Stimulated activated CD4-positive, alpha-beta T cell treated with anti-CD3 and anti-CD28 coated beads, TNF-alpha, amount 100 ng/mL, for 4 hours (primary cell): ENCODE measurements around the gene MAP3K8.

Source experiments
- DNase-seq, 3 experiments: peaks; one replicate each; pipeline ENCODE4 v3.0.0-alpha.2; 2020; ENCODE audit warnings: low read depth in 3 of 3

MAP3K8 gene

GRCh38 chr10:30490289-30491000, 56.5 kb downstream of the MAP3K8 start:
- DNase-seq: no peak

GRCh38 chr10:30491204-30491915, 57.4 kb downstream of the MAP3K8 start:
- no peak for DNase-seq

- no peak for DNase-seq
Measured at GRCh38 chr10:30491916-30492515, 58.0 kb downstream of the MAP3K8 start.

GRCh38 chr10:30493609-30494530, 59.9 kb downstream of the MAP3K8 start:
- no peak for DNase-seq

GRCh38 chr10:30494558-30494957, 60.6 kb downstream of the MAP3K8 start:
- no peak for DNase-seq

GRCh38 chr10:30495687-30496086, 61.7 kb downstream of the MAP3K8 start:
- DNase-seq: no peak

GRCh38 chr10:30499816-30500215, 65.8 kb downstream of the MAP3K8 start:
- DNase-seq: no peak

GRCh38 chr10:30500534-30500933, 66.5 kb downstream of the MAP3K8 start:
- no peak for DNase-seq

- no peak for DNase-seq
Measured at GRCh38 chr10:30500963-30501504, 67.0 kb downstream of the MAP3K8 start.

GRCh38 chr10:30502266-30503060, 68.5 kb downstream of the MAP3K8 start:
- DNase-seq: no peak

GRCh38 chr10:30503700-30504266, 69.8 kb downstream of the MAP3K8 start:
- no peak for DNase-seq

GRCh38 chr10:30505543-30506298, 71.7 kb downstream of the MAP3K8 start:
- no peak for DNase-seq

GRCh38 chr10:30509508-30509907, 75.5 kb downstream of the MAP3K8 start:
- DNase-seq: no peak

GRCh38 chr10:30510184-30510931, 76.4 kb downstream of the MAP3K8 start:
- DNase-seq: no peak

GRCh38 chr10:30510932-30511700, 77.1 kb downstream of the MAP3K8 start:
- DNase-seq: no peak
